Measurements from ENCODE around the gene NES.

DNA sequence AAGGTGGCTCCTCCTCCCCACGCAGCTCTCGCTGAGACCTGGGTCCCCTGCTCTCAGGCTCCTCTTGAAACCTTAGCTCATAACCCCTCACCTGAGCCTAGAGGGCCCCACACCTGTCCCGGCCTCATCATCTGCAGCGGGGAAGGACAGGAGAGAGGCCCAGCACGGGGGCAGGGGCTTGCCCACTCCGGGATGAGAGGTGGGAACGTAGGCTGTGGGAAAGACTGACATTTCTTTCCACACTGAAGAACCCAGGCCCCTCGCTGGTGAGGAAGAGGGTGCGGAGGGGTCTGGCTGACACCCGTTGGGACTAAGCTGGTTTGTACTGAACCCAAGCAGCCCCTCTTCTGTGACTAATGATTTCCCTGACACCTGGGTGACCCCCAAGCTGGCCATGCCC lies 14.0 kb upstream of the NES start:
- TF ChIP-seq YY1 (tag by site-specific recombination; IDR thresholded peaks at IDR 0.05) (no peak), ZNF416 (tag by site-specific recombination; IDR thresholded peaks at IDR 0.05) (no peak)

All from HEK293 (cell line).